ENCODE measurements around the gene ANKRD31. TPM values are rescaled to one million over a fixed set of nuclear protein-coding genes. Genes with fewer than 3 reads are reported as not detected.
"Not testable (repeated sequence)": the region's sequence is repeated elsewhere in the genome, so short reads cannot be mapped to it uniquely, and the experiment has no call there.

Gene ANKRD31
- total RNA-seq, 4 donors from 2014 or later, result 0.16 TPM; not detected in 3

DNA sequence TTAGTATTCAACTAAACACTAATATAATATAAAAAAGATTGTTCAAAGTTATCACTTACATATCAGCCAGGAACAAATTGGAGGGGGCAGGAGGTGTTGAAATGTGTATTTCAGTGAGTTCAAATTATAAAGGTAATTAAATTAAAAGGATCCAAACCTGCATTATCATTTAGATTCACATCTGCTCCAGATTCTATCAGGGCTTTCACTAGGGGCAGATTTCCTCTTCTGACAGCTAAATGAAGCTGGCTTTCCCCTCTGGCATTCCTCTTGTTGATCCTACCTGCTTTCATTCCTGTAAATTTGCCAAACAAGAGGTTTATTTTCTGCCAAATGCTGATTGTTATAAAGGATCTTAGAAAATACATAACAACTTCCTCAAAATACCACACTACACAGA, 98.0 kb downstream of the ANKRD31 start:
- Histone ChIP-seq H3K27ac (no peak overlapping the region), H3K36me3 (no peaks in the 10 kb centered on the region), H3K27me3 (no peaks in the 10 kb centered on the region), H3K9me3 (no peaks in the 10 kb centered on the region), H3K4me1 (no peaks in the 10 kb centered on the region), H3K4me3 (no peak overlapping the region)
- intact Hi-C loops (cut with DNase I; ENCODE audit: low total_unique reads) (no loop called here), in situ Hi-C loops (cut with MboI; ENCODE audit: low pct_ligation_motif_present in 1 of 4, low pct_unique_long_range_greater_than_20kb in 1 of 4, low sequenced_read_pairs in 3 of 4) (no loop called here)
- no peak for DNase-seq
- TF ChIP-seq POLR2A (IDR thresholded peaks at IDR 0.05) (no peak), EP300 (IDR thresholded peaks at IDR 0.05; ENCODE audit: low read depth) (no peak), POLR2AphosphoS5 (IDR thresholded peaks at IDR 0.05) (no peak)

DNA sequence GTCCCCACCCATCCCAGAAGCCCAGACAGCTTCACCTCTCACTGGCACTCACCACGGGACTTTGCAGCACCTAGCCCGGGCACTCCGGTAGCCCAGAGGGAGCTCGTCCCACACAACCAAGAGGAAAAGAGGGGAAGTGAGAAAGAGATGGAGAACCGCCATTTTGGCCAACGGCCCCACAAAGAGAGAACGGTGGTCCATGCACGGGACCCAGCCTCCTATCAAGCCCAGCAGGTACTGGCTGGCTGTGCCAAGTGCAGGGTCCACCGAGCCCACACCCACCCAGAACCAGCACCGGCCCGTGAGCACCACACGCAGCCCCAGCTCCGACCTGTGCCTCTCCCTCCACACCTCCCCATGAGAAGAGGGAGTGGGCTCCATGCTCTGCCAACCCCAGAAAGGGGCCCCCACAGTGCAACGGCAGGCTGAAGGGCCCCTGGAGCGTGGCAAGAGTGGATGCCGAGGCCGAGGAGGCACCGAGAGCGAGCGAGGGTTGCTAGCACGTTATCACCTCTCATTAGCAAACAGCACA, 105.8 kb downstream of the ANKRD31 start:
- 95% methylated on average over 18 of the region's 21 CpGs; no CpG with 5 or more reads in 1 of the 2 donors for WGBS, 2 donors (ENCODE audit: low coverage in 1 of 2)
- Histone ChIP-seq H3K4me1 (no peaks in the 10 kb centered on the region), H3K27ac (no peak overlapping the region), H3K4me3 (no peak overlapping the region), H3K9me3 (no peaks in the 10 kb centered on the region), H3K36me3 (no peaks in the 10 kb centered on the region), H3K27me3 (no peaks in the 10 kb centered on the region)
- no peak for TF ChIP-seq POLR2AphosphoS5 (IDR thresholded peaks at IDR 0.05)
- no peak for TF ChIP-seq POLR2A (IDR thresholded peaks at IDR 0.05)
- in situ Hi-C loops (cut with MboI; ENCODE audit: low pct_ligation_motif_present in 1 of 4, low pct_unique_long_range_greater_than_20kb in 1 of 4, low sequenced_read_pairs in 3 of 4), result no loop called here
- DNase-seq, result no peak
- intact Hi-C loops (cut with DNase I; ENCODE audit: low total_unique reads), result no loop called here

DNA sequence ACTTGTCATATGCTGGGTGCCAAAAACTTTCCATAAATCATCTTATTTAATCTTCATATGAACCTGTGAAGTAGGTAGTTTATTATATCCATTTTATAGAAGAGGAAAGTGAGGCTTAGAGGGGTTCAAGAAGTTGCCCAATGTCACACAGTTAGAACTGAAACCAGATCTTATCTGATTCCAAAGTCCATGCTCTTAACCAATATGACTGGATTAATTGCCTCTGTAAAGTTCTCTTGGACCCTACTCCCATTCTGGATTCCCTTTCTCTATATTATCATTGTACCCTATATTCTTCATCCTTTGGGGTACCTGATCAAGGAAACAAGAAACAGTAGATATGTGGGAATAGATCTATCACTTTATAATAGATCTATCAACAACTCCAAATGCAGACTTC, 119.8 kb downstream of the ANKRD31 start:
- Histone ChIP-seq H3K4me1 (no peaks in the 10 kb centered on the region), H3K27ac (no peak overlapping the region), H3K4me3 (no peak overlapping the region), H3K27me3 (no peaks in the 10 kb centered on the region), H3K36me3 (no peaks in the 10 kb centered on the region), H3K9me3 (no peaks in the 10 kb centered on the region)
- intact Hi-C loops (cut with DNase I; ENCODE audit: low total_unique reads), result no loop called here
- TF ChIP-seq EP300 (IDR thresholded peaks at IDR 0.05; ENCODE audit: low read depth), result no peak
- TF ChIP-seq, protein P1, sequence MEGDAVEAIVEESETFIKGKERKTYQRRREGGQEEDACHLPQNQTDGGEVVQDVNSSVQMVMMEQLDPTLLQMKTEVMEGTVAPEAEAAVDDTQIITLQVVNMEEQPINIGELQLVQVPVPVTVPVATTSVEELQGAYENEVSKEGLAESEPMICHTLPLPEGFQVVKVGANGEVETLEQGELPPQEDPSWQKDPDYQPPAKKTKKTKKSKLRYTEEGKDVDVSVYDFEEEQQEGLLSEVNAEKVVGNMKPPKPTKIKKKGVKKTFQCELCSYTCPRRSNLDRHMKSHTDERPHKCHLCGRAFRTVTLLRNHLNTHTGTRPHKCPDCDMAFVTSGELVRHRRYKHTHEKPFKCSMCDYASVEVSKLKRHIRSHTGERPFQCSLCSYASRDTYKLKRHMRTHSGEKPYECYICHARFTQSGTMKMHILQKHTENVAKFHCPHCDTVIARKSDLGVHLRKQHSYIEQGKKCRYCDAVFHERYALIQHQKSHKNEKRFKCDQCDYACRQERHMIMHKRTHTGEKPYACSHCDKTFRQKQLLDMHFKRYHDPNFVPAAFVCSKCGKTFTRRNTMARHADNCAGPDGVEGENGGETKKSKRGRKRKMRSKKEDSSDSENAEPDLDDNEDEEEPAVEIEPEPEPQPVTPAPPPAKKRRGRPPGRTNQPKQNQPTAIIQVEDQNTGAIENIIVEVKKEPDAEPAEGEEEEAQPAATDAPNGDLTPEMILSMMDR (IDR thresholded peaks at IDR 0.05), result no peak
- no peak for TF ChIP-seq POLR2AphosphoS5 (IDR thresholded peaks at IDR 0.05)
- no peak for TF ChIP-seq POLR2A (IDR thresholded peaks at IDR 0.05)
- DNase-seq, result no peak
- in situ Hi-C loops (cut with MboI; ENCODE audit: low pct_ligation_motif_present in 1 of 4, low pct_unique_long_range_greater_than_20kb in 1 of 4, low sequenced_read_pairs in 3 of 4), result no loop called here

DNA sequence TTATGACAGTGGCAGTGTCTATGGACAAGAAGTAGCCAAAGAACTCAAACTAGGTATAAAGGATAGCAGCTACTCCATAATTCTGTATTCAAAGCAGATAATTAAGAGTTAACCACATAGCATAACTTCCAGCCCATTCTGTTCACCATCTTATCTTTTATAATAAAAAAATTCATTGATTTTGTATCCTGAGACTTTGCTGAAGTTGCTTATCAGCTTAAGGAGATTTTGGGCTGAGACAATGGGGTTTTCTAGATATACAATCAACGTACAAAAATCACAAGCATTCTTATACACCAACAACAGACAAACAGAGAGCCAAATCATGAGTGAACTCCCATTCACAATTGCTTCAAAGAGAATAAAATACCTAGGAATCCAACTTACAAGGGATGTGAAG, 122.4 kb downstream of the ANKRD31 start:
- in situ Hi-C loops (cut with MboI; ENCODE audit: low pct_ligation_motif_present in 1 of 4, low pct_unique_long_range_greater_than_20kb in 1 of 4, low sequenced_read_pairs in 3 of 4); intact Hi-C loops (cut with DNase I; ENCODE audit: low total_unique reads): not testable (repeated sequence)

DNA sequence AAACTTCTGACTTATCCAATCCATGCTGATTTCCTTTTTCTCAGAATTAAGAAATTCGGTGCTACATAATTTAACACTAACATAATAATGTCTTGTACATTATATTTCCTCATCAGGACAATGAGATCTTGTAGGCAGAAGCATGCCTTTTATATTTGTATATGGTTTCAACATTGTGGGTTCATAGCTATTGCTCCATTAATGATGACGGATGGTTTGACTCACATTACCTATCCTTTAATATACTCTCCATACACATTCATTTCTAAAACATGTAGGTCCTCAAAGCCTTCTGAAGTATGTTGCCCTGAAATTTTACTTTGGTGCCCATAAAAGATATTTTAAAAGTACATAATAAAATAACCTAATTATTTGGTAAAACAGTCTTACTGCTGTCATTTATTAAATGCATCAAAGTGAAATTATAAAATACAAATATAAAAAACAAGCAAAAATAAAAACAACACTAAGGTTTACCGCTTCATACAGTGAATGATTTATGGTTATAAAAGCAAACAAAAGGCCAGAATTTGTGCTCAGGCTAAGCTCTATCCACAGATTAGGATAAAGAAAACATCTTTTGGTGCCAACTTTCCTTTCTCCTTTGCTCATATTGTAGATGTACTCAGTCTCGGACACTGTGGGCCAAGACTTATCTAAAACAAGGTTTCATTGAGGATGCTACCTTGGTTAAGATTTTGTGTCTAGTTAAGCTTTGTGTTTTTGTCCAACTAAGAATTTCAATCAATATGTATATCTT, 123.1 kb downstream of the ANKRD31 start:
- no peaks in the 10 kb centered on the region for H3K4me1 ChIP-seq
- H3K27ac ChIP-seq, result no peak overlapping the region
- DNase-seq, result no peak
- in situ Hi-C loops (cut with MboI; ENCODE audit: low pct_ligation_motif_present in 1 of 4, low pct_unique_long_range_greater_than_20kb in 1 of 4, low sequenced_read_pairs in 3 of 4), result no loop called here
- H3K9me3 ChIP-seq, result no peaks in the 10 kb centered on the region
- no peak overlapping the region for H3K4me3 ChIP-seq
- intact Hi-C loops (cut with DNase I; ENCODE audit: low total_unique reads), result no loop called here
- 81 to 82% methylated on average over 4 of the region's 4 CpGs for WGBS, 2 donors (ENCODE audit: low coverage in 1 of 2)
- TF ChIP-seq EP300 (IDR thresholded peaks at IDR 0.05; ENCODE audit: low read depth), result no peak
- TF ChIP-seq POLR2AphosphoS5 (IDR thresholded peaks at IDR 0.05), result no peak
- TF ChIP-seq, protein P1 (IDR thresholded peaks at IDR 0.05), result no peak
- H3K27me3 ChIP-seq, result no peaks in the 10 kb centered on the region
- no peaks in the 10 kb centered on the region for H3K36me3 ChIP-seq

More for the DNA sequence above, 122.4 kb downstream of the ANKRD31 start:
- H3K9me3 ChIP-seq, H3K27me3 ChIP-seq, H3K36me3 ChIP-seq, H3K4me1 ChIP-seq, H3K27ac ChIP-seq, DNase-seq, H3K4me3 ChIP-seq: not testable (repeated sequence)
- WGBS, 2 donors (ENCODE audit: low coverage in 1 of 2), result 76% methylated on average over 1 of the region's 1 CpG; no CpG with 5 or more reads in 1 of the 2 donors
